Spinal cord (tissue), 10 donors: ENCODE data around the gene ATP6V1B1. TPM values are rescaled to one million over a fixed set of nuclear protein-coding genes. Genes with fewer than 3 reads are reported as not detected.

Source experiments
- DNase-seq, 6 donors: peaks; one replicate each; pipeline versions ENCODE4 v3.0.0 to v3.0.0-alpha.2; 2013 to 2015; ENCODE audit warnings: low spot score in 6 of 6, low read depth in 4 of 6
- H3K27ac ChIP-seq: one replicate; pipeline ENCODE4 v1.5.1; 2013; ENCODE audit warnings: low read depth, low read length, control low read depth
- H3K27me3 ChIP-seq: one replicate; pipeline ENCODE4 v1.6.1; 2013; ENCODE audit warnings: low read length; ENCODE audit not compliant: control insufficient read depth, insufficient read depth
- H3K36me3 ChIP-seq: one replicate; pipeline ENCODE4 v1.6.1; 2013; ENCODE audit warnings: low read length; ENCODE audit not compliant: control insufficient read depth, insufficient read depth
- H3K4me1 ChIP-seq: one replicate; pipeline ENCODE4 v1.6.1; 2013; ENCODE audit warnings: low read length; ENCODE audit not compliant: control insufficient read depth, insufficient read depth
- H3K4me3 ChIP-seq: one replicate; pipeline ENCODE4 v1.5.1; 2013; ENCODE audit warnings: low read depth, low read length, control low read depth
- H3K9me3 ChIP-seq: one replicate; pipeline ENCODE4 v1.6.1; 2013; ENCODE audit warnings: low read length; ENCODE audit not compliant: control insufficient read depth, insufficient read depth
- WGBS: methylation state at CpG from one replicate; pipeline ENCODE4 v1.1.5; 2013; ENCODE audit warnings: missing lambda C conversion rate; ENCODE audit not compliant: insufficient coverage; 5-methylcytosine and 5-hydroxymethylcytosine counted together
- polyA plus RNA-seq, 2 donors: library from polyadenylated mRNA; unstranded; fragments of 120-200 nt; gene quantifications; one replicate each; pipeline ENCODE4 v1.2.1, GENCODE V29; 2013; ENCODE audit not compliant: insufficient read length in 2 of 2
- total RNA-seq, 2 donors: library from RNA; depleted of rRNA in 1 of 2; stranded (reverse); fragments of 120-200 nt in 1 of 2; fragments of >200 nt in 1 of 2; gene quantifications; one replicate each; pipeline versions ENCODE4 v1.2.3 to v1.2.4, GENCODE V29; 2013 to 2014
- donor health status: healthy.

ATP6V1B1 gene
- total and polyA plus RNA-seq, 4 donors: 0.39 to 0.59 (median 0.40) TPM; not detected in 1

DNA sequence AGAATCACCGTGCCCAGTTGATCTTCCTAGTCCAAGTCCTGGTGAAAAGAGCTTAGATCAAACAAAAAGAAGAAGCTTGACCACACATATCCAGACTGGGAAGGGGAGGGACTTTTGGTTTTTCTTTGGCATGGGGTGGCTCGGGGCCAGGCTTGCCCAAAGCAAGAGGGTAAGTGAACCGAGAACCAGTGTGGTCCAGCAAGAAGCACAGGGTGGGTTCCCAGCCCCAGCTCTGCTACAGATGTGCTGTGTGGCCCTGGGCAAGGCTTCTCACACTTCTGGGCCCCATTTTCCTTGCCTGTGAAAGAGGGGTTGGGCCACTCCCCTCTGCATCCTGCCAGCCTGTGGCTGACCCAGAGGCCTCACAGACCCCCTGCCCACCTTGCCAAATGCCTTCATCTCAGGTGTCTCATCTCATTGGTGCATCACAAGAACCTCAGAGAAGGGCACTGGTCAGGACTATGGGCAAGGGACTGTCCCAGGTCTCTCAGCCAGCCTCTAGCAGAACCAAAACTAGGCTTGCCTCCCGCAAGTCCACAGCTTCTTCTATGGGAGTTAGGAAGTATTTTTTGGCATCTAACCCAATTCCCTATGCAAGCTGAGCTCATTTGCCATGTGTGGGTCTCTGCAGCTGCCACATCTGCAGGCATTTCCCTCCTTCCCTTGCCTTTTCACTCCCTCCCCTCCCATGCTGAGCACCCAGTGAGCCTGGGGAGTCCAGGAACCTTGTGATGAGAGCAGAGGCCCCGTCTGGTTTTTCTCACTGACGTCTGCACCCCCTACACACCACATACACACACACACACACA, 6.9 kb downstream of the ATP6V1B1 start:
- H3K36me3 ChIP-seq: no peaks in the 10 kb centered on the region
- no peaks in the 10 kb centered on the region for H3K9me3 ChIP-seq
- no peak overlapping the region for H3K27ac ChIP-seq
- DNase-seq: no peak
- 67% methylated on average over 3 of the region's 6 CpGs for WGBS
- H3K4me3 ChIP-seq: no peak overlapping the region
- H3K4me1 ChIP-seq: peaks cover 4% of the 10 kb centered on the region
- H3K27me3 ChIP-seq: peaks cover 39% of the 10 kb centered on the region

DNA sequence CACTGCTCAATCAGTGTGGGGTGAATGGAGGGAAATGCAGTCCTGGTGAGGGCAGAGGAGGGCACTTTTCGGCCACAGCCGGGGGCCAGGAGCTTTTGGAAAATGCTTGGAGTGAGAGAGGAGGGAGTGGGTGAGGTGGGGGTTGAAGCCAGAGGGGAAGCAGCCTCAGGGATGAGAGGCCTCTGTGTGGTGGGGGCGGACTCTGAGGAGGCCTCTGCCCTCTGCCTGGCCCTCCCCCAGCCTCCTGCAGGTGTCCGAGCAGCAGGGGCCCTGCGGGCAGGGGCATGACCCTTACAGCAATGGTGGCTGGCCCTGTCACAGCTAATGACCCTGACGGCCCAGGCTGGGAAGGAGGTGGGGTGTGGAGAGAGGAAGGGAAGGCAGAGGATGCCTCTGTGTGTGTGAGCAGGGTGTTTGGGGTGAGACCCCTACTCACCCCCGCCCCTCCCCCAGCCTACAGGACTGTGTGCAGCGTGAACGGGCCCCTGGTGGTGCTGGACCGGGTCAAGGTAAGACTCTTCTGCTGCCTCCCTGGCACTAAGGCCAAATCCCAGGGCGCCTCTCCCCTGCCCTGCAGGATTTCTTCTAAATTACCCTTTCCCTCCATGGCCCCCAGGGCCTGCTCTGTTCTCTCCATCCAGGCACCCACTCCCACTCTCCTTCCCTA, 7.6 kb downstream of the ATP6V1B1 start:
- H3K9me3 ChIP-seq: no peaks in the 10 kb centered on the region
- H3K4me1 ChIP-seq: peaks cover 9% of the 10 kb centered on the region
- no peak for DNase-seq
- peaks cover 43% of the 10 kb centered on the region for H3K27me3 ChIP-seq
- no peaks in the 10 kb centered on the region for H3K36me3 ChIP-seq
- H3K27ac ChIP-seq: no peak overlapping the region
- 48% methylated on average over 8 of the region's 11 CpGs for WGBS
- no peak overlapping the region for H3K4me3 ChIP-seq

DNA sequence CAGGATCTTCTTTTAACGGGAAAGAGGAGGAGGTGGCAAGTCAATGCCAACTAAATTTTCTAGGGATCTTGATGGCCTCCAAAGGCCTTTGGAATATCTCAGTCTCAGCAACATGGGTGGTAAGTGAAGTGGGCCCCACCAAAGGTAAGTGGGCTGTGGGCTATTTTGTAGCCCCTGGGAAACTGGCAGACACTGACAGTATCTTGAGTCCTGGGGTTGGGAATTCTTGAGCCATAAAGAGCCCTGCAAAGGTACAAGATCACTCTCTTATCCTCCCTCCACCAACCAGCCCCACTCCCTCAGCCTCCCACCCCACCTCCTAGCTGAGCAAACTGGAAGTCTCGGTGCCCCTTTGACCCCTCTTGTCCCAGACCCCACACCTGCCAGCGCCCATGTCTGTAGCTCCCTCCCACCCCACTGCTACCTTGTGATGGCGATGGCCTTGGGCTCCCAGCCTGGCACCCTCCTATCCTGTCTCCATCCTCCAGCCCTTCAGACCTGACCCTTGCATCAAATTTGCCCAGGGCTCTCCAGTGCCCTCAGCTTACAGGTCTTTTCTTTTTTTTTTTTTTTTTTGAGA, 8.5 kb downstream of the ATP6V1B1 start:
- H3K27me3 ChIP-seq: peaks cover 43% of the 10 kb centered on the region
- no peak for DNase-seq
- peaks cover 14% of the 10 kb centered on the region for H3K4me1 ChIP-seq
- no peaks in the 10 kb centered on the region for H3K36me3 ChIP-seq
- no peaks in the 10 kb centered on the region for H3K9me3 ChIP-seq
- H3K4me3 ChIP-seq: no peak overlapping the region
- WGBS: 80% methylated on average over 4 of the region's 4 CpGs
- H3K27ac ChIP-seq: no peak overlapping the region

DNA sequence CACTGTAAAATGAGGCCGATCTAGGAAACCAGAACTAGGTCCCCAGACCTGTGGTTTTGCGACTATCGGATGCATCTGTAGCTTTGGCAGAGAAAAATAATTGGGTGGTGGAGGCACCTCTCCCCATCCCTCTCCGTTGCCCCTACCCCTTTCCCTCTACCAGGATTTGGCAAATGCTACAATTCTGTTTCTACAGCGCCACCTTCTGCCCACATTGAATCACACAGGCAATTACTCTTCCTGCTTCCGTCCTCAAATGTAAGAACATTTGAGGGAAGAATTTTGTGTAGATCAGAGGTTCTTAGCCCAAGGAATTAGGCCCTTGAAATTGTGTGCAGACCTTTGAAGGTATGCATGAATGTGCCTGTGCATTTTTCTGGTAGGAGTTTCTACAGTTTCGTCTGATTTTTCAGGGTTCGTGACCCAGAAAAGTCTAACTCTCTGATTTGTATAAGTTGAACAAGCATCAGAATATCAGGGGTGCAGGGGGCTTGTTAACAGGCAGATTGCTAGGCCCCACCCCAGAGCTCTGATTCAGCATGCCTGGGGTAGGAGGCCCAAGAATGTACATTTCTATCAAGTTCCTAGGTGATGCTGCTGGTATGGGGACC, 11.2 kb downstream of the ATP6V1B1 start:
- Histone ChIP-seq H3K27ac (no peak overlapping the region), H3K36me3 (no peaks in the 10 kb centered on the region), H3K27me3 (peaks cover 32% of the 10 kb centered on the region), H3K9me3 (no peaks in the 10 kb centered on the region), H3K4me1 (peaks cover 14% of the 10 kb centered on the region), H3K4me3 (no peak overlapping the region)
- DNase-seq: peak; percentile 35 to 90 (median 58)
- WGBS: 40% methylated on average over 2 of the region's 8 CpGs

DNA sequence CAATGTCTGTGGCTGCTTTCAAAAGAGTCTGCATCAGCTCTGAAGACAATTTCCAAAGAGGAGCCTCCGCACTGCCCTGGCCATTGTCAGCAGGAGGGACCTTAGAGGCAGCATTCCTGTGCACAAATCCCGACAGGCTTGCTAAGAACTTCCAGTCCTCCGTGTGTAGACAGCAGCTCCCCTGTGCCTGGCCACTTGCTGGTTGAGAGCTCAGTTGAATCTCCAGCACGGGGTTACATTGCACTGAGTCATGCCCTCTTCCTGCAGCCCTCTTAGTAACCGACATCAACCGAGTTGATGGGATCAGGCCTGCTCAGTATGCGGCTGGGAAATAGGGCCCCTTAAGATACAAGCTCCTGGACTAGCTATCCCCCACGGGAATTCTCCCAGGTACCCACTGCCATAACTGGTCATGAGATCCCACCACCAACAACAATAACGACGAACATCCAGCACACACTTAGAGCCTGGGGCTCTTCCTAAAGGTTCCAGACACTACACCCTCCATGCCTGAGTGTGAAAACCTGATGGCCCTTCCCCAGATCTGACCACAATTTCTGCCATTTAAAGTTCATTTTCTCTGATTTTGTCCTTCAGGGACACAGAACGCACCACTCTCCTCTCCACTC, 12.0 kb downstream of the ATP6V1B1 start:
- DNase-seq: no peak
- Histone ChIP-seq H3K4me3 (no peak overlapping the region), H3K36me3 (no peaks in the 10 kb centered on the region), H3K4me1 (peaks cover 14% of the 10 kb centered on the region), H3K27me3 (peaks cover 30% of the 10 kb centered on the region), H3K27ac (no peak overlapping the region), H3K9me3 (no peaks in the 10 kb centered on the region)
- 53% methylated on average over 11 of the region's 11 CpGs for WGBS

DNA sequence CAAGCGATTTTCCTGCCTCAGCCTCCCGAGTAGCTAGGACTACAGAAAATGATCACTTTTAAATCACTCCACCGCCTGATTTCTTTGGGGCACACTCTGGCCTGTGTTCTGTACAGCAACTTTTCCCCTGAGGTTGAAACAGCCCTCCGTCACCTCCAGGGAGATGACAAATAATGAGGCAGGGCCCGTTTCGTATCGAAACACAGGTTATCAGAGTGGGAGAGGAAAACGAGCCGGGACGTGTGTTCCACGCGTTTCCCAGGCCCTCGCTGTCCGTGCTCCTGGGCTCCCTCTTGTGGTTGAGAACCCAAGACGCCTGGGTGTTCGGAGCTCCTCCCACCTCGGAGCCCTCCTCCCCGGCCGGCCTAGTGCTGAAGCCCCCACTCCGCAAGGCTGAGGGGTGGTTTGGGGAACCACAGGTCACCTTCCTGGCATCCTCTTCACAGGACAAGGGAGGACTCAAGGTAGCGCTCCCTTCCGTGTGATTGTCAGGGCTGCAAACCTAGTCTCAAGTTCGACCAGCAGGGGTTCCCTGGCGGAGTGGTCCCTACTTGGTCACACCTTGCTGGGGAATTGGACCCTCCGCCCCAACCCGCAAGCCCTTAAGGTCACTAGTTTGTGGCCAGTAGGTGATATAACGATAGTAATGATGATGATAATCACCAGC, 12.8 kb downstream of the ATP6V1B1 start:
- H3K27ac ChIP-seq: no peak overlapping the region
- peaks cover 32% of the 10 kb centered on the region for H3K27me3 ChIP-seq
- H3K4me3 ChIP-seq: peak overlapping the region; percentile 31

DNA sequence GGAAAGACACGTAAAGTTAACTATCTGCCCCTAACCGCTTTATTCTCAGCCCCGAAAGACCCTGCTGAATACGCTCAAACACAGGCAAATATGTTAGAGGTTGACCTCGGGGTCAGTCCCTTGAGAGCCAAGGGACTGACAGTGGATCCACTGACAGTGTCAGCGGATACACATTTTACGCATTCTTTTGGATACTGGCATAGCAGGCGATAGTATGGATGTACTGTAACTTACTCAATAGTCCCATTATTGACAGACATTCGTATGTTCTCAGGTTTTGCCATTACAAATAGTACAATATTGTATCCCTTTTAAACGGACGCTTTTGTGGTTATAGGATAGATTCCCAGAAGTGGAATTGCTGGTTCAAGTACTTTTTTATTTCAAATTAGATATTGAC, 13.4 kb downstream of the ATP6V1B1 start:
- peaks cover 32% of the 10 kb centered on the region for H3K27me3 ChIP-seq
- 77% methylated on average over 5 of the region's 11 CpGs for WGBS
- no peak for DNase-seq

More for the DNA sequence above, 12.8 kb downstream of the ATP6V1B1 start:
- Histone ChIP-seq H3K9me3 (no peaks in the 10 kb centered on the region), H3K36me3 (no peaks in the 10 kb centered on the region), H3K4me1 (peaks cover 14% of the 10 kb centered on the region)
- peak in 5 of 6 donors; percentile 47 to 91 (median 73) for DNase-seq
- WGBS: 11% methylated on average over 24 of the region's 27 CpGs

DNA sequence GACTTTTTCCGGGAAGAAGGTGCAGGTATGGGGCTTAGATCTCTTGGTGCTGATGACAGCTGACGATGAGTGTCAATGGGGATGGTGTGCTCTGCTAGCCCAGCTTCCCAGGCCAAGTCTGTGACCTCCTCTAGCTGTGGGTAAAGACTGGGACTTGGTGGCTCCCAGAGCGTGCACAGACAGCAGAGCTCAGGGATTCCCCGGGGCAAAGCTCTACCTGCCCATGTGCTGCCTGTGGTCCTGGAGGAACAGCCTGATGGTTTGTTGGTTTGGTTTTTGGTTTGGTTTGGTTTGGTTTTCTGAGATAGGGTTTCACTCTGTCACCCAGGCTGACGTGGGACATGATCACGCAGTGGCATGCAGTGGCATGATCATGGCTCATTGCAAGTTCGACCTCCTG, 19.2 kb downstream of the ATP6V1B1 start:
- DNase-seq: no peak
- H3K4me1 ChIP-seq: no peaks in the 10 kb centered on the region
- H3K4me3 ChIP-seq: no peak overlapping the region
- H3K36me3 ChIP-seq: no peaks in the 10 kb centered on the region
- H3K27me3 ChIP-seq: peaks cover 14% of the 10 kb centered on the region
- WGBS: 84% methylated on average over 5 of the region's 7 CpGs
- H3K27ac ChIP-seq: no peak overlapping the region
- no peaks in the 10 kb centered on the region for H3K9me3 ChIP-seq

More for the DNA sequence above, 13.4 kb downstream of the ATP6V1B1 start:
- Histone ChIP-seq H3K4me3 (no peak overlapping the region), H3K4me1 (peaks cover 14% of the 10 kb centered on the region), H3K9me3 (no peaks in the 10 kb centered on the region), H3K36me3 (no peaks in the 10 kb centered on the region), H3K27ac (no peak overlapping the region)

DNA sequence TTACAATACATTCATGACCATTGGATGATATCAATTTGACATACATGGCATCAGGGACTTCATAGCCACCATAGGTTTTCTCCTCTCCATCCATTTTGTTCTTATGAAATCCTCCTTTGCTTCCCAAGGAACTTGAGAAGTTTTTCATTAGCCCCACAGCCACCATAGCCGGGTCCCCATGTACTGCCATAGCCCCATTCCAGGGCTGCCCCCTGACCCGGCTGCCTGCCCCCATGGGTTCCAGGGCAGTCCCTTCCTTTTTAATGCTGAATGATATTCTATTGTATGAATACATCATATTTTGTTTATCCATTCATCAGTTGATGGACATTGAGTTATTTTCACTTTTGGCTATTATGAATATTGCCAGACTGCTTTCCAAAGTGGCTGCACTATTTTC, 20.4 kb downstream of the ATP6V1B1 start:
- no peak for DNase-seq
- Histone ChIP-seq H3K36me3 (no peaks in the 10 kb centered on the region), H3K27me3 (peaks cover 14% of the 10 kb centered on the region), H3K4me1 (no peaks in the 10 kb centered on the region), H3K27ac (no peak overlapping the region), H3K9me3 (no peaks in the 10 kb centered on the region), H3K4me3 (no peak overlapping the region)
- WGBS: no CpG with 5 or more reads among the region's 2 CpGs
